Measurements from ENCODE around the gene DDIT4.

Gene DDIT4

DNA sequence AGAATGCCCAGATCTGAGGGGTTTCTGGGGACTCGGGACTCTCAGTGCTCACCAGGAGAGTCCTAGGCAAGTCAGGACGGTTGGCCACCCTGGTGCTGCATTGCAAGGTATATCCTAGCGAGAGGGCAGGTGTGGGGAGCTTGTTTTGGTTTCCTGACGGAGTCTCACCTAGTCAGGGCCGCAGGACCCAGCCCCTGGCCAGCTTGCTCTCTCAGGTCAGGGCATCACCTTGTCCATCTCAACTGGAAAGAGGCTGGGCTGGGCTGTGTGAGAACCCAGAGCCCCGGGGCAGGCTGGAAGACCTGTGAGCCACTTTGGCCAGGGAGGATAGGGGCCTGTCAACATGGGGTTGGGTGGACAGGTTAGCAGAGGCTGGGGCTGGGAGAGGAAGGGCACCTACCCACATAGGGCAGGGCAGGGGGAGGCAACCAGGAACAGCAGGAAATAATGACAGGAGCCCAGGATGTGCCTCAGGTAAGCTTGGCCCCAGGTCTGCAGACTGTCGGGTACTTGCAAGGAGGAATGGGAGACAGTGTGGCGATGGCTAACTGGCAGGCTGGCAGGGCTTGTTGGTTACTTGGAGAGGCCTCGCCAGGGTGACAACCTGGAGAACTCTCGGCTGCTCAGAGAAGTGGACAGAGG lies 49.5 kb downstream of the DDIT4 start:
- TF ChIP-seq, protein P1, sequence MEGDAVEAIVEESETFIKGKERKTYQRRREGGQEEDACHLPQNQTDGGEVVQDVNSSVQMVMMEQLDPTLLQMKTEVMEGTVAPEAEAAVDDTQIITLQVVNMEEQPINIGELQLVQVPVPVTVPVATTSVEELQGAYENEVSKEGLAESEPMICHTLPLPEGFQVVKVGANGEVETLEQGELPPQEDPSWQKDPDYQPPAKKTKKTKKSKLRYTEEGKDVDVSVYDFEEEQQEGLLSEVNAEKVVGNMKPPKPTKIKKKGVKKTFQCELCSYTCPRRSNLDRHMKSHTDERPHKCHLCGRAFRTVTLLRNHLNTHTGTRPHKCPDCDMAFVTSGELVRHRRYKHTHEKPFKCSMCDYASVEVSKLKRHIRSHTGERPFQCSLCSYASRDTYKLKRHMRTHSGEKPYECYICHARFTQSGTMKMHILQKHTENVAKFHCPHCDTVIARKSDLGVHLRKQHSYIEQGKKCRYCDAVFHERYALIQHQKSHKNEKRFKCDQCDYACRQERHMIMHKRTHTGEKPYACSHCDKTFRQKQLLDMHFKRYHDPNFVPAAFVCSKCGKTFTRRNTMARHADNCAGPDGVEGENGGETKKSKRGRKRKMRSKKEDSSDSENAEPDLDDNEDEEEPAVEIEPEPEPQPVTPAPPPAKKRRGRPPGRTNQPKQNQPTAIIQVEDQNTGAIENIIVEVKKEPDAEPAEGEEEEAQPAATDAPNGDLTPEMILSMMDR (IDR thresholded peaks at IDR 0.05; ENCODE audit: low read depth, low read length): no peak
- no peak for DNase-seq (ENCODE audit: extremely low read depth, low read depth)

- TF ChIP-seq, protein P1 (IDR thresholded peaks at IDR 0.05; ENCODE audit: low read depth, low read length): no peak
- DNase-seq (ENCODE audit: extremely low read depth, low read depth): no peak
Observed at GRCh38 chr10:72323771-72324191, 50.1 kb downstream of the DDIT4 start.

All from AG09319 (cell line).